IMR-90 (cell line): Measurements from ENCODE around the gene TTLL11. TPM values are rescaled to one million over a fixed set of nuclear protein-coding genes. Genes with fewer than 3 reads are reported as not detected.
A peak's percentile ranks its signal among the peaks of the same experiment; 100 is the strongest.

Experiments used
- ATAC-seq: fragments of 200-7000 bp; cut with Tn5 transposase; 2 replicates; pipeline ENCODE4 v1.9.1; 2020; ENCODE audit warnings: low read depth, mild to moderate bottlenecking, moderate library complexity
- BruUV-seq: library from RNA; stranded (reverse); fragments of 400-500 nt; replicated peaks from 2 replicates; lab custom pipeline; 2021; lab: Mats Ljungman, UMichigan
- CTCF ChIA-PET: fragments of 300-600 bp; formaldehyde crosslinking; extraction: SDS; loops from one replicate; lab custom pipeline; 2021; ENCODE audit warnings: antibody characterized with exemption; lab: Yijun Ruan, JAX
- POLR2A ChIA-PET: fragments of 300-600 bp; sonication (Branson Sonifier 250); formaldehyde crosslinking; loops from one replicate; lab custom pipeline; 2022; ENCODE audit warnings: antibody characterized with exemption; ENCODE audit not compliant: unreplicated experiment; lab: Charles Lee
- DNase-seq: peaks from one replicate; pipeline ENCODE4 v3.0.0; 2013
- H2AFZ ChIP-seq: replicated peaks from 2 replicates; pipeline ENCODE3; 2013; ENCODE audit warnings: low read length, mild to moderate bottlenecking; ENCODE audit not compliant: poor library complexity
- H2AK5ac ChIP-seq: 2 replicates; pipeline ENCODE4 v1.6.1; 2013; ENCODE audit warnings: low read depth, low read length, inconsistent platforms
- H2AK9ac ChIP-seq: replicated peaks from 2 replicates; pipeline ENCODE3; 2013; ENCODE audit warnings: mild to moderate bottlenecking, low read depth, low read length, moderate library complexity; ENCODE audit not compliant: poor library complexity
- H2BK120ac ChIP-seq: 2 replicates; pipeline ENCODE4 v1.6.1; 2013; ENCODE audit warnings: low read depth, low read length, inconsistent platforms
- H2BK15ac ChIP-seq: 3 replicates; pipeline ENCODE4 v1.6.1; 2013; ENCODE audit warnings: low read depth, low read length, inconsistent platforms
- H2BK20ac ChIP-seq: 2 replicates; pipeline ENCODE4 v1.6.1; 2013; ENCODE audit warnings: low read depth, mild to moderate bottlenecking, inconsistent platforms, low read length, moderate library complexity
- H2BK5ac ChIP-seq: 2 replicates; pipeline ENCODE4 v1.6.1; 2013; ENCODE audit warnings: mild to moderate bottlenecking, low read depth, low read length, inconsistent platforms; ENCODE audit not compliant: poor library complexity, severe bottlenecking
- H3K14ac ChIP-seq: replicated peaks from 2 replicates; pipeline ENCODE4 v1.6.1; 2013; ENCODE audit warnings: low read depth, low read length, inconsistent platforms
- H3K18ac ChIP-seq: 2 replicates; pipeline ENCODE4 v1.6.1; 2013; ENCODE audit warnings: low read depth, low read length, control low read depth
- H3K23ac ChIP-seq: 2 replicates; pipeline ENCODE4 v1.6.1; 2013; ENCODE audit warnings: low read depth, low read length, inconsistent platforms
- H3K27ac ChIP-seq: 2 replicates; pipeline ENCODE4 v1.5.1; 2013; ENCODE audit warnings: mild to moderate bottlenecking, control low read depth, low read length; ENCODE audit not compliant: insufficient read depth
- H3K27me3 ChIP-seq: 2 replicates; pipeline ENCODE4 v1.6.1; 2013; ENCODE audit warnings: low read length; ENCODE audit not compliant: control insufficient read depth, insufficient read depth
- H3K36me3 ChIP-seq: 2 replicates; pipeline ENCODE4 v1.6.1; 2013; ENCODE audit warnings: low read length, mixed read lengths; ENCODE audit not compliant: control insufficient read depth, insufficient read depth
- H3K4ac ChIP-seq: 2 replicates; pipeline ENCODE4 v1.6.1; 2013; ENCODE audit warnings: low read depth, low read length, inconsistent platforms
- H3K4me1 ChIP-seq: 2 replicates; pipeline ENCODE4 v1.6.1; 2013; ENCODE audit warnings: low read length, mixed read lengths; ENCODE audit not compliant: control insufficient read depth, insufficient read depth
- H3K4me2 ChIP-seq: 2 replicates; pipeline ENCODE4 v1.6.1; 2013; ENCODE audit warnings: low read depth, mild to moderate bottlenecking, control low read depth, low read length, moderate library complexity
- H3K4me3 ChIP-seq: 2 replicates; pipeline ENCODE4 v1.5.1; 2013; ENCODE audit warnings: low read depth, mild to moderate bottlenecking, control low read depth, low read length, moderate library complexity; ENCODE audit not compliant: insufficient read depth
- H3K56ac ChIP-seq: 2 replicates; pipeline ENCODE4 v1.6.1; 2013; ENCODE audit warnings: low read length, inconsistent platforms; ENCODE audit not compliant: insufficient read depth; ENCODE audit errors: extremely low read depth
- H3K79me1 ChIP-seq, 2 experiments: 2 replicates each; pipeline ENCODE4 v1.6.1; 2013; ENCODE audit warnings: low read length in 2 of 2, inconsistent platforms in 1 of 2, low read depth in 1 of 2
- H3K9ac ChIP-seq: 2 replicates; pipeline ENCODE4 v1.6.1; 2013; ENCODE audit warnings: low read depth, low read length, control low read depth
- H3K9me1 ChIP-seq: 2 replicates; pipeline ENCODE4 v1.6.1; 2013; ENCODE audit warnings: low read length, inconsistent platforms; ENCODE audit not compliant: insufficient read depth
- H3K9me3 ChIP-seq: 2 replicates; pipeline ENCODE4 v1.6.1; 2013; ENCODE audit warnings: low read length; ENCODE audit not compliant: control insufficient read depth, insufficient read depth
- H4K20me1 ChIP-seq: 2 replicates; pipeline ENCODE4 v1.6.1; 2013; ENCODE audit warnings: low read length, inconsistent platforms; ENCODE audit not compliant: insufficient read depth
- H4K5ac ChIP-seq: 2 replicates; pipeline ENCODE4 v1.6.1; 2013; ENCODE audit warnings: mild to moderate bottlenecking, low read depth, low read length, control low read depth
- H4K8ac ChIP-seq, 2 experiments: 2 replicates each; pipeline ENCODE4 v1.6.1; 2013; ENCODE audit warnings: low read depth in 2 of 2, low read length in 2 of 2, control low read depth in 1 of 2, inconsistent platforms in 1 of 2
- H4K91ac ChIP-seq: 2 replicates; pipeline ENCODE4 v1.6.1; 2013; ENCODE audit warnings: low read depth, low read length, inconsistent platforms; ENCODE audit not compliant: insufficient read depth
- BHLHE40 ChIP-seq: fragments of 150-350 bp; IDR thresholded peaks from 2 replicates; pipeline ENCODE4 v1.6.1; 2016; ENCODE audit warnings: mild to moderate bottlenecking, low read depth, low read length
- CEBPB ChIP-seq: IDR thresholded peaks from 2 replicates; pipeline ENCODE4 v1.6.1; 2012; ENCODE audit warnings: low read depth, low read length, improper control_type of control experiment
- CHD1 ChIP-seq: IDR thresholded peaks from 2 replicates; pipeline ENCODE4 v1.6.1; 2012; ENCODE audit warnings: low read depth, low read length, improper control_type of control experiment
- CTCF ChIP-seq: conservative IDR thresholded peaks from 2 replicates; pipeline ENCODE4 v1.5.1; 2012; ENCODE audit warnings: mild to moderate bottlenecking, low read depth, low read length, improper control_type of control experiment
- MAFK ChIP-seq: IDR thresholded peaks from 2 replicates; pipeline ENCODE4 v1.6.1; 2012; ENCODE audit warnings: low read depth, low read length, improper control_type of control experiment
- MAZ ChIP-seq: IDR thresholded peaks from 2 replicates; pipeline ENCODE4 v1.6.1; 2012; ENCODE audit warnings: low read depth, mild to moderate bottlenecking, low read length, improper control_type of control experiment, moderate library complexity, borderline replicate concordance
- MXI1 ChIP-seq: IDR thresholded peaks from 2 replicates; pipeline ENCODE4 v1.6.1; 2012; ENCODE audit warnings: low read depth, mild to moderate bottlenecking, low read length, moderate library complexity, borderline replicate concordance
- NFE2L2 ChIP-seq: fragments of 150-350 bp; IDR thresholded peaks from 2 replicates; pipeline ENCODE4 v1.6.1; 2016; ENCODE audit warnings: low read depth, mild to moderate bottlenecking, low read length
- POLR2A ChIP-seq: IDR thresholded peaks from 2 replicates; pipeline ENCODE4 v1.6.1; 2012; ENCODE audit warnings: mild to moderate bottlenecking, low read depth, low read length
- RAD21 ChIP-seq: IDR thresholded peaks from 2 replicates; pipeline ENCODE4 v1.6.1; 2012; ENCODE audit warnings: low read length, improper control_type of control experiment
- RCOR1 ChIP-seq: IDR thresholded peaks from 2 replicates; pipeline ENCODE4 v1.6.1; 2012; ENCODE audit warnings: mild to moderate bottlenecking, low read length, improper control_type of control experiment; ENCODE audit not compliant: insufficient replicate concordance
- RFX5 ChIP-seq: IDR thresholded peaks from 2 replicates; pipeline ENCODE4 v1.8.0; 2012; ENCODE audit warnings: low read depth, mild to moderate bottlenecking, low read length, moderate library complexity
- SMC3 ChIP-seq: fragments of 150-350 bp; IDR thresholded peaks from 2 replicates; pipeline ENCODE4 v1.6.1; 2016; ENCODE audit warnings: low read depth, mild to moderate bottlenecking, antibody characterized with exemption, low read length, moderate library complexity
- USF2 ChIP-seq: fragments of 150-350 bp; IDR thresholded peaks from 2 replicates; pipeline ENCODE4 v1.6.1; 2017; ENCODE audit warnings: mild to moderate bottlenecking, antibody characterized with exemption, low read length, low read depth
- WGBS, 2 experiments: methylation state at CpG; one replicate each; pipeline versions ENCODE4 v1.1.5 to v1.1.7; 2013; ENCODE audit warnings: missing lambda C conversion rate in 2 of 2; ENCODE audit not compliant: insufficient read length in 1 of 2; ENCODE audit errors: extremely low coverage in 2 of 2; 5-methylcytosine and 5-hydroxymethylcytosine counted together
- dilution Hi-C: fragments of 300-500 bp; cut with HindIII; formaldehyde crosslinking; loops from one replicate; pipeline ENCODE4 v1.14.3; 2018; ENCODE audit warnings: low sequenced_read_pairs; ENCODE audit not compliant: unreplicated experiment
- in situ Hi-C: fragments of 300-500 bp; cut with MboI; formaldehyde crosslinking; loops from 3 replicates; pipeline ENCODE4 v1.14.3; 2019; ENCODE audit warnings: low sequenced_read_pairs, inconsistent platforms, mixed read lengths
- intact Hi-C: fragments of 100-400 bp; cut with micrococcal nuclease; formaldehyde crosslinking; loops from 2 replicates; pipeline ENCODE4 v1.10.0; 2022
- polyA plus RNA-seq, 3 experiments: library from polyadenylated mRNA; depleted of rRNA; stranded (reverse); fragments of >200 nt; gene quantifications; 2 replicates each; pipeline ENCODE4 v1.2.3, GENCODE V29; 2012; ENCODE audit warnings: low replicate concordance in 1 of 3
- total RNA-seq: library from RNA; depleted of rRNA; stranded (reverse); fragments of >200 nt; gene quantifications from 2 replicates; pipeline ENCODE4 v1.2.3, GENCODE V29; 2012

The TTLL11 gene
- total and polyA plus RNA-seq, 2 of the 4 experiments (the other 2 are of a cell fraction) = 2.0 to 4.6 TPM

- in situ Hi-C loops = no loop called here
- intact Hi-C loops = no loop called here
- TF ChIP-seq NFE2L2 = no peak
- no peak for TF ChIP-seq MAZ
- TF ChIP-seq RAD21 = no peak
- no peak for TF ChIP-seq CHD1
- TF ChIP-seq MAFK = no peak
- no peak for TF ChIP-seq POLR2A
- no peak for TF ChIP-seq CEBPB
- TF ChIP-seq BHLHE40 = no peak
- no peak for TF ChIP-seq RFX5
- no peak for TF ChIP-seq CTCF
- no peak for TF ChIP-seq MXI1
- no peak for TF ChIP-seq SMC3
- no peak for TF ChIP-seq RCOR1
- TF ChIP-seq USF2 = no peak
Measured at GRCh38 chr9:122051351-122052321, 41.5 kb downstream of the TTLL11 start.

More at GRCh38 chr9:122051351-122052321, 41.5 kb downstream of the TTLL11 start:
- peaks cover 9% of the 10 kb centered on the region; the same call in 1 of the 2 replicates for H3K9me1 ChIP-seq
- ChIA-PET CTCF (no interaction called here), POLR2A (no interaction called here)
- peak; percentile 63 for ATAC-seq
- dilution Hi-C loops = no loop called here
- H3K4ac ChIP-seq = no peak overlapping the region
- peaks cover 4% of the 10 kb centered on the region; the same call in 1 of the 2 replicates for H3K4me1 ChIP-seq
- H3K27me3 ChIP-seq = no peaks in the 10 kb centered on the region
- no peak overlapping the region for H4K5ac ChIP-seq
- H4K91ac ChIP-seq = no peak overlapping the region
- no peak overlapping the region for H3K4me3 ChIP-seq
- H3K27ac ChIP-seq = no peak overlapping the region
- no TSS peak for BruUV-seq
- no peaks in the 10 kb centered on the region for H3K9me3 ChIP-seq
- no peak overlapping the region for H2BK20ac ChIP-seq
- no peak overlapping the region for H2BK120ac ChIP-seq
- H3K4me2 ChIP-seq = no peak overlapping the region
- H3K9ac ChIP-seq = no peak overlapping the region
- H3K18ac ChIP-seq = no peak overlapping the region
- no peak overlapping the region for H3K23ac ChIP-seq
- no peak overlapping the region for H2BK15ac ChIP-seq
- no peak overlapping the region for H2AFZ ChIP-seq
- DNase-seq = peak; percentile 68
- H4K8ac ChIP-seq = no peak overlapping the region
- H3K56ac ChIP-seq = no peak overlapping the region
- no peak overlapping the region for H2AK5ac ChIP-seq
- WGBS, 2 experiments = 71% methylated on average over 2 of the region's 7 CpGs; no CpG with 5 or more reads in 1 of the 2 experiments
- H3K79me1 ChIP-seq = peaks cover 3 to 18% of the 10 kb centered on the region in 2 experiments; a peak in 3 of 4 replicates
- H3K14ac ChIP-seq = no peak overlapping the region; the same call in 1 of the 2 replicates
- no peaks in the 10 kb centered on the region for H3K36me3 ChIP-seq
- H2BK5ac ChIP-seq = no peak overlapping the region
- H2AK9ac ChIP-seq = peak overlapping the region; percentile 77
- peaks cover 4% of the 10 kb centered on the region; the same call in 1 of the 2 replicates for H4K20me1 ChIP-seq
